ENCODE data around the gene FHL1.

The FHL1 gene

GRCh38 chrX:136200466-136200865 is 53.1 kb downstream of the FHL1 start:
- in situ Hi-C loops (cut with HindIII; ENCODE audit: low sequenced_read_pairs): no loop called here
- DNase-seq (ENCODE audit: low read depth, low spot score): peak; percentile 44
- peak; percentile 45 for TF ChIP-seq CTCF (IDR thresholded peaks at IDR 0.05; ENCODE audit: low read depth, low read length)

GRCh38 chrX:136201601-136202000 is 54.3 kb downstream of the FHL1 start:
- no peak for DNase-seq (ENCODE audit: low read depth, low spot score)
- in situ Hi-C loops (cut with HindIII; ENCODE audit: low sequenced_read_pairs): no loop called here
- no peak overlapping the region for H3K4me3 ChIP-seq (ENCODE audit: low read depth, low read length)
- TF ChIP-seq CTCF (IDR thresholded peaks at IDR 0.05; ENCODE audit: low read depth, low read length): no peak

More at GRCh38 chrX:136200466-136200865, 53.1 kb downstream of the FHL1 start:
- no peak overlapping the region for H3K4me3 ChIP-seq (ENCODE audit: low read depth, low read length)

GRCh38 chrX:136202889-136203288 is 55.6 kb downstream of the FHL1 start:
- no peak for TF ChIP-seq CTCF (IDR thresholded peaks at IDR 0.05; ENCODE audit: low read depth, low read length)
- in situ Hi-C loops (cut with HindIII; ENCODE audit: low sequenced_read_pairs): no loop called here
- no peak for DNase-seq (ENCODE audit: low read depth, low spot score)

GRCh38 chrX:136203438-136203837 is 56.1 kb downstream of the FHL1 start:
- no peak for DNase-seq (ENCODE audit: low read depth, low spot score)
- in situ Hi-C loops (cut with HindIII; ENCODE audit: low sequenced_read_pairs): no loop called here
- TF ChIP-seq CTCF (IDR thresholded peaks at IDR 0.05; ENCODE audit: low read depth, low read length): no peak
- no peak overlapping the region for H3K4me3 ChIP-seq (ENCODE audit: low read depth, low read length)

More at GRCh38 chrX:136202889-136203288, 55.6 kb downstream of the FHL1 start:
- no peak overlapping the region for H3K4me3 ChIP-seq (ENCODE audit: low read depth, low read length)

- in situ Hi-C loops (cut with HindIII; ENCODE audit: low sequenced_read_pairs): no loop called here
- H3K4me3 ChIP-seq (ENCODE audit: low read depth, low read length): no peak overlapping the region
- TF ChIP-seq CTCF (IDR thresholded peaks at IDR 0.05; ENCODE audit: low read depth, low read length): no peak
- DNase-seq (ENCODE audit: low read depth, low spot score): no peak
Observed at GRCh38 chrX:136203951-136204350, 56.6 kb downstream of the FHL1 start.

GRCh38 chrX:136204571-136204970 is 57.2 kb downstream of the FHL1 start:
- no peak overlapping the region for H3K4me3 ChIP-seq (ENCODE audit: low read depth, low read length)
- in situ Hi-C loops (cut with HindIII; ENCODE audit: low sequenced_read_pairs): no loop called here
- peak; percentile 77 for DNase-seq (ENCODE audit: low read depth, low spot score)
- no peak for TF ChIP-seq CTCF (IDR thresholded peaks at IDR 0.05; ENCODE audit: low read depth, low read length)

GRCh38 chrX:136205882-136206380 is 58.6 kb downstream of the FHL1 start:
- H3K4me3 ChIP-seq (ENCODE audit: low read depth, low read length): no peak overlapping the region
- in situ Hi-C loops (cut with HindIII; ENCODE audit: low sequenced_read_pairs): no loop called here
- no peak for TF ChIP-seq CTCF (IDR thresholded peaks at IDR 0.05; ENCODE audit: low read depth, low read length)
- DNase-seq (ENCODE audit: low read depth, low spot score): no peak
